Transverse colon (tissue), 4 donors: ENCODE data around the gene DNAJC7. TPM values are rescaled to one million over a fixed set of nuclear protein-coding genes. Genes with fewer than 3 reads are reported as not detected.

ENCODE experiments used
- DNase-seq: peaks from one replicate; pipeline ENCODE4 v3.0.0-alpha.2; 2019
- H3K27ac ChIP-seq, 4 donors: fragments of 200-600 bp; sonication (generic); 2 replicates each; pipeline ENCODE4 v1.5.1; 2016 to 2018; ENCODE audit warnings: inconsistent platforms in 4 of 4
- H3K27me3 ChIP-seq: fragments of 200-600 bp; sonication (generic); 2 replicates; pipeline ENCODE4 v1.5.1; 2017; ENCODE audit warnings: inconsistent platforms
- H3K36me3 ChIP-seq, 4 donors: fragments of 200-600 bp; sonication (generic); 2 replicates each; pipeline ENCODE4 v1.5.1; 2017 to 2019; ENCODE audit warnings: inconsistent platforms in 4 of 4
- H3K4me1 ChIP-seq, 4 donors: fragments of 200-600 bp; sonication (generic); 2 replicates each; pipeline ENCODE4 v1.5.1; 2017 to 2020; ENCODE audit warnings: inconsistent platforms in 4 of 4
- H3K4me3 ChIP-seq, 4 donors: fragments of 200-600 bp; sonication (generic); 1 replicate in 1 of 4; 2 replicates in 3 of 4; pipeline versions ENCODE4 v1.5.1 to v1.6.1; 2017 to 2019; ENCODE audit warnings: inconsistent platforms in 4 of 4
- H3K9me3 ChIP-seq, 2 donors: fragments of 200-600 bp; sonication (generic); 2 replicates each; pipeline ENCODE4 v1.5.1; 2017 to 2019; ENCODE audit warnings: inconsistent platforms in 2 of 2
- EP300 ChIP-seq: sonication (generic); formaldehyde crosslinking; IDR thresholded peaks from one replicate; pipeline ENCODE4 v1.6.1; 2017; ENCODE audit warnings: antibody characterized with exemption, low read depth
- POLR2A ChIP-seq: fragments of 450-650 bp; IDR thresholded peaks from one replicate; pipeline ENCODE4 v1.6.1; 2016; ENCODE audit warnings: antibody characterized with exemption, mild to moderate bottlenecking, moderate library complexity
- POLR2AphosphoS5 ChIP-seq, 3 donors: sonication (generic); formaldehyde crosslinking; IDR thresholded peaks; one replicate each; pipeline ENCODE4 v1.6.1; 2016; ENCODE audit warnings: antibody characterized with exemption in 3 of 3
- WGBS, 2 donors: methylation state at CpG; one replicate each; pipeline ENCODE4 v1.1.5; 2018; ENCODE audit warnings: low coverage in 1 of 2; 5-methylcytosine and 5-hydroxymethylcytosine counted together
- in situ Hi-C, 4 donors: fragments of 200-750 bp; cut with MboI; loops; one replicate each; pipeline versions ENCODE4 v1.15.0 to v1.15.1; 2017; ENCODE audit warnings: low sequenced_read_pairs in 3 of 4, low pct_ligation_motif_present in 1 of 4, low pct_unique_long_range_greater_than_20kb in 1 of 4
- intact Hi-C: fragments of 100-400 bp; cut with DNase I; formaldehyde crosslinking; loops from one replicate; pipeline ENCODE4 v1.15.1; 2023; ENCODE audit warnings: low total_unique reads
- total RNA-seq, 4 donors: library from RNA; depleted of rRNA; stranded (reverse); fragments of >200 nt; gene quantifications; one replicate each; pipeline ENCODE4 v1.1.0, GENCODE V29; 2016
- TF ChIP-seq, protein P1 (sequence below), 5 experiments: fragments of 200-600 bp in 3 of 5; fragments of 450-650 bp in 2 of 5; sonication (generic) in 3 of 5; IDR thresholded peaks; 1 replicate in 2 of 5; 2 replicates in 3 of 5; pipeline ENCODE4 v1.5.1; 2016 to 2017; ENCODE audit warnings: antibody characterized with exemption in 5 of 5, inconsistent platforms in 3 of 5, mild to moderate bottlenecking in 2 of 5, moderate library complexity in 1 of 5

DNAJC7 gene
- total RNA-seq, 4 donors from 2014 or later, result 18.1 to 87.5 (median 64.5) TPM

DNA sequence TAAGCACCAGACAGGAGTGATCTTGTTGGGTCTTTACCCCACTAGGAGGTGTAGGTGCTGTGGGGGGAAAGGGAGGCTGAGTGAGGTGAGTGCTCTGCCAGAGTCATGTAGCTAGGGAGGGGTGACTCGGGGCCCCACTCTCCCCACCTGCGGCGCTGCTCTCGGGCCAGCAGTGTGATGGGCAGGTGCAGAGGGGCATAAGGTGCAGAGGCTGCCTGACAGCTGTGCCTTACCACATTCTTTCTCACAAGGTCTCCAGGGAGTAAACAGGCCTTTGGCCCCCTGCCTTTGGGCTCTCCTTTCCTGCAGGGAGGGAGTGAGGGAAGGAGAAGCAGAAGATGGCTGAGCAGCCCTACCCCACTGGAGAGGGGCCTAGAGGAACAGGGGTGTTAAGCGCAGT lies 55.1 kb downstream of the DNAJC7 start:
- Histone ChIP-seq H3K4me1 (peaks cover 7 to 21% (median 12%) of the 10 kb centered on the region in 4 donors), H3K27me3 (no peaks in the 10 kb centered on the region), H3K9me3 (no peaks in the 10 kb centered on the region), H3K4me3 (no peak overlapping the region), H3K27ac (no peak overlapping the region), H3K36me3 (no peaks in the 10 kb centered on the region)
- no peak for DNase-seq
- in situ Hi-C loops, result loop anchor here (10.0 kb wide), 2 partner anchors 143 to 153 kb away; partner anchors contain the start of gene DHX58 (in 2 of the 4)
- WGBS, 2 donors, result 63% methylated on average over 5 of the region's 5 CpGs; no CpG with 5 or more reads in 1 of the 2 donors
- intact Hi-C loops, result loop anchor here (5.0 to 10.0 kb wide), 2 partner anchors 53 to 155 kb away; partner anchors contain the start of gene DNAJC7
- no peak for TF ChIP-seq POLR2AphosphoS5 (IDR thresholded peaks at IDR 0.05)
- no peak for TF ChIP-seq POLR2A
- no peak for TF ChIP-seq EP300
- TF ChIP-seq, protein P1, sequence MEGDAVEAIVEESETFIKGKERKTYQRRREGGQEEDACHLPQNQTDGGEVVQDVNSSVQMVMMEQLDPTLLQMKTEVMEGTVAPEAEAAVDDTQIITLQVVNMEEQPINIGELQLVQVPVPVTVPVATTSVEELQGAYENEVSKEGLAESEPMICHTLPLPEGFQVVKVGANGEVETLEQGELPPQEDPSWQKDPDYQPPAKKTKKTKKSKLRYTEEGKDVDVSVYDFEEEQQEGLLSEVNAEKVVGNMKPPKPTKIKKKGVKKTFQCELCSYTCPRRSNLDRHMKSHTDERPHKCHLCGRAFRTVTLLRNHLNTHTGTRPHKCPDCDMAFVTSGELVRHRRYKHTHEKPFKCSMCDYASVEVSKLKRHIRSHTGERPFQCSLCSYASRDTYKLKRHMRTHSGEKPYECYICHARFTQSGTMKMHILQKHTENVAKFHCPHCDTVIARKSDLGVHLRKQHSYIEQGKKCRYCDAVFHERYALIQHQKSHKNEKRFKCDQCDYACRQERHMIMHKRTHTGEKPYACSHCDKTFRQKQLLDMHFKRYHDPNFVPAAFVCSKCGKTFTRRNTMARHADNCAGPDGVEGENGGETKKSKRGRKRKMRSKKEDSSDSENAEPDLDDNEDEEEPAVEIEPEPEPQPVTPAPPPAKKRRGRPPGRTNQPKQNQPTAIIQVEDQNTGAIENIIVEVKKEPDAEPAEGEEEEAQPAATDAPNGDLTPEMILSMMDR (IDR thresholded peaks at IDR 0.05), result no peak

DNA sequence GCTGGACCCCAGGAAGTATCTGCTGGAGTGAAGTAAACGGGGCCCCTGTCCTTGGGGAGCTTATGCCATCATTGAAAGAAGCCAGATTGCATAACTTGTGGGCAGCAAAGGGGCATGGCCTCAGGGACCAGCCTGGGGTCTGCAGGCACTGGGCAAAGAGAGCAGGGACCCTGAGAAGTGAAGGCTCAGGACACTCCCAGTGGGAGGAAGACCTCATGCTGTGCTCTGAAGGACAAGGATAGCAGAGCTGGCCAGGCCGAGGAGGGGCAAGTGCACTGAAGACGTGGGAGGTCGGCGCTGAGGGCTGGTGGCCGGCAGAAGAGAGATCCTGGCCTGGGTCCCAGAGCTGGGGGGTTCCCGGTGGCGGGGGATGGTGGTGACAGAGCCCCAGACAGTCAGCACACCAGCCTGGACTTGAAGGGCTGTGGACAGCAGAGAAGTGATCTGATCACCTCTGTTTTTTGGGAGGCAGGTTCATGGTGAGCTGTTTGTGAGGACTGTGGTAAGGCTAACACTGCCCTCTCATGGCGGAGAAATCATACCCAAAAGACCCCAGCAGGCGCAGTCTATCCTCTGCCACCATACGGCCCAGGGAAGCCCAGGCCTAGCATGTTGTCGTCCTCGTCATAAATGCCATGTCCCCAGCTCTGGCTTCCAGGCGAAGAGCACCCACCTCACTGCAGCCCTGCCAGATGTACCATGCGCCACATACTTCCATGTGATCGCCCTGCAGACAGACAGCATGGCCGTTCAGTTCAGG lies 57.7 kb downstream of the DNAJC7 start:
- WGBS, 2 donors, result 73 to 80% methylated on average over 2 to 17 of the region's 17 CpGs
- intact Hi-C loops, result loop anchor here (5.0 to 10.0 kb wide), 2 partner anchors 55 to 158 kb away; partner anchors contain the start of gene DNAJC7
- Histone ChIP-seq H3K9me3 (no peaks in the 10 kb centered on the region), H3K27ac (no peak overlapping the region), H3K4me1 (peaks cover 0 to 14% (median 3%) of the 10 kb centered on the region in 4 donors), H3K36me3 (no peaks in the 10 kb centered on the region), H3K27me3 (no peaks in the 10 kb centered on the region), H3K4me3 (no peak overlapping the region)
- in situ Hi-C loops, result loop anchor here (10.0 kb wide), 2 partner anchors 145 to 155 kb away; partner anchors contain the start of gene DHX58 (in 2 of the 4)
- TF ChIP-seq POLR2AphosphoS5 (IDR thresholded peaks at IDR 0.05), result no peak
- TF ChIP-seq, protein P1 (IDR thresholded peaks at IDR 0.05), result no peak
- TF ChIP-seq POLR2A, result no peak
- no peak for TF ChIP-seq EP300
- no peak for DNase-seq

DNA sequence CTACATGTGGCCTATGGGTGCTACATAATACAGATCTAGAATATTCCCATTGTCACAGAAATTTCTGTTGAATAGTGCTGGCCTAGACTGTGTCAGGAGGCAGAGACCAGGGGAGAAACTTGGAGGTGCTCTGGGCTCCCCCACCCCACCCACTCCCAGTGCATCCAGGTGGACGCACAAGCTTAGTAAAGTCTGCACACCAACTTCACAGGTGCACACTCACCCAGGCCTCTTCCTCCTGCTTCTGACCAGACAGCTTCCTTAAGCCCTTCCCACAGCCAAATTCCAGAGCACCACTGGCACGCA lies 58.3 kb downstream of the DNAJC7 start:
- Histone ChIP-seq H3K27me3 (no peaks in the 10 kb centered on the region), H3K4me3 (no peak overlapping the region), H3K9me3 (no peaks in the 10 kb centered on the region), H3K4me1 (peaks cover 0 to 14% (median 3%) of the 10 kb centered on the region in 4 donors), H3K27ac (no peak overlapping the region), H3K36me3 (no peaks in the 10 kb centered on the region)
- in situ Hi-C loops (no loop called here), intact Hi-C loops (no loop called here)
- DNase-seq, result no peak
- TF ChIP-seq, protein P1 (IDR thresholded peaks at IDR 0.05), result no peak
- TF ChIP-seq POLR2A, result no peak
- WGBS, 2 donors, result 73% methylated on average over 2 of the region's 2 CpGs; no CpG with 5 or more reads in 1 of the 2 donors

DNA sequence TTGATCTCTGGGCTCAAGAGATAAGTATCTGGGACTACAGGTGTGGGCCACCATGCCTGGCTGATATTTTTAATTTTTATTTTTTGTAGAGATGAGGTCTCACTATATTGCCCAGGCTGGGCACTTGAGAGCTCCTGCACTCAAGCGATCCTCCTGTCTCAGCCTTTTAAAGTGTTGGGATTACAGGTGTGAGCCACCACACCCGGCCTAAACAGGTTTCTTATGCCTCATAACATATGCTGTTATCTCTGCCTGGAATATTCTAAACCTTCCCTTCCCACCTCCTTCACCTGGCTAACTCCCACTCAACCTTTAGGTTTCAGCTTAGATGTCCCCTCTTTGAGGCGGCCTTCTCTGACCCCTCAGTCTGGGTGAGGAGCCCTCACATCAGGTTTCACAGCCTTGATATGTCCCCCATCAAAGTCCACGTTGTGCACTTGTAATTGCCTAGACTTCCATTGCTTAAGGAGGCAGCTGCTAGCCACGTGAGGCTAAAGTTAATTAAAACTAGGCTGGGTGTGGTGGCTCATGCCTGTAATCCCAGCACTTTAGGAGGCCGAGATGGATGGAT lies 59.3 kb downstream of the DNAJC7 start:
- Histone ChIP-seq H3K9me3 (no peaks in the 10 kb centered on the region), H3K36me3 (no peaks in the 10 kb centered on the region), H3K27me3 (no peaks in the 10 kb centered on the region), H3K4me3 (no peak overlapping the region), H3K4me1 (peaks cover 0 to 14% (median 3%) of the 10 kb centered on the region in 4 donors), H3K27ac (peak overlapping the region in 1 of 4 donors; percentile 13)
- in situ Hi-C loops, result no loop called here
- intact Hi-C loops, result no loop called here
- 64 to 88% methylated on average over 3 to 6 of the region's 6 CpGs for WGBS, 2 donors
- DNase-seq, result no peak
- TF ChIP-seq POLR2AphosphoS5 (IDR thresholded peaks at IDR 0.05), result no peak
